K562 (cell line): ENCODE measurements around the gene INSL3. TPM values are rescaled to one million over a fixed set of nuclear protein-coding genes. Genes with fewer than 3 reads are reported as not detected.

Source experiments
- ATAC-seq: fragments of 200-7000 bp; cut with Tn5 transposase; 3 replicates; pipeline ENCODE4 v1.9.1; 2020; ENCODE audit warnings: moderate library complexity
- BruUV-seq: library from RNA; stranded (reverse); fragments of 400-500 nt; replicated peaks from 2 replicates; lab custom pipeline; 2021; lab: Mats Ljungman, UMichigan
- CTCF ChIA-PET: fragments of 300-600 bp; formaldehyde crosslinking; extraction: SDS; loops from one replicate; lab custom pipeline; 2021; ENCODE audit warnings: low intra/inter-chr PET ratio; lab: Yijun Ruan, JAX
- POLR2A ChIA-PET: fragments of 300-600, 350-650 bp; sonication (Branson Sonifier 250); formaldehyde crosslinking; extraction: SDS; loops from one replicate; lab custom pipeline; 2021; ENCODE audit warnings: antibody characterized with exemption, inconsistent platforms; lab: Yijun Ruan, JAX
- DNase-seq, 4 experiments: peaks; one replicate each; pipeline versions ENCODE4 v3.0.0 to v3.0.0-alpha.2; 2011 to 2018; ENCODE audit warnings: low spot score in 3 of 4, mixed read lengths in 3 of 4; ENCODE audit errors: extremely low read depth in 1 of 4
- FAIRE-seq: peaks from 2 replicates; lab custom pipeline; 2011; peaks lifted over from hg19 to GRCh38; lab: Jason Lieb, UNC
- H2AFZ ChIP-seq: 2 replicates; pipeline ENCODE4 v1.6.0; 2011; ENCODE audit warnings: low read depth, low read length, control low read depth, inconsistent platforms
- H3K27ac ChIP-seq: fragments of 200-600 bp; 3 replicates; pipeline ENCODE4 v1.8.0; 2011; ENCODE audit warnings: low read depth, mild to moderate bottlenecking, control low read depth, inconsistent platforms, low read length, moderate library complexity, mixed read lengths; ENCODE audit errors: extremely low read depth
- H3K27me3 ChIP-seq, 2 experiments: fragments of 300-600 bp in 1 of 2; 2 replicates in 1 of 2; 3 replicates in 1 of 2; pipeline versions ENCODE4 v1.6.0 to v1.8.0; 2011; ENCODE audit warnings: inconsistent platforms in 2 of 2, low read length in 2 of 2, mild to moderate bottlenecking in 1 of 2, mixed read lengths in 1 of 2, moderate library complexity in 1 of 2; ENCODE audit not compliant: control insufficient read depth in 2 of 2, insufficient read depth in 2 of 2
- H3K36me3 ChIP-seq: fragments of 300-600 bp; 3 replicates; pipeline ENCODE4 v1.8.0; 2011; ENCODE audit warnings: mild to moderate bottlenecking, low read length, inconsistent platforms; ENCODE audit not compliant: control insufficient read depth, insufficient read depth
- H3K4me1 ChIP-seq, 2 experiments: fragments of 200-600 bp in 1 of 2; replicated peaks in 1 of 2; 2 replicates in 1 of 2; 3 replicates in 1 of 2; pipeline versions ENCODE4 v1.5.1 to v1.8.0; 2011; ENCODE audit warnings: inconsistent platforms in 2 of 2, low read length in 2 of 2, mild to moderate bottlenecking in 1 of 2, mixed read lengths in 1 of 2, moderate library complexity in 1 of 2; ENCODE audit not compliant: control insufficient read depth in 2 of 2, insufficient read depth in 2 of 2
- H3K4me2 ChIP-seq: 2 replicates; pipeline ENCODE4 v1.6.1; 2011; ENCODE audit warnings: low read length, control low read depth, inconsistent platforms, mixed read lengths; ENCODE audit not compliant: insufficient read depth
- H3K4me3 ChIP-seq: fragments of 200-600 bp; sonication (generic), shearing (Covaris generic); 2 replicates; pipeline ENCODE4 v1.5.1; 2016; ENCODE audit warnings: control low read depth, inconsistent platforms
- H3K79me2 ChIP-seq: fragments of 200-600 bp; 3 replicates; pipeline ENCODE4 v1.8.0; 2011; ENCODE audit warnings: low read length, inconsistent platforms; ENCODE audit not compliant: control insufficient read depth, insufficient read depth
- H3K9ac ChIP-seq, 2 experiments: 2 replicates each; pipeline versions ENCODE4 v1.6.0 to v1.6.1; 2011; ENCODE audit warnings: low read depth in 2 of 2, low read length in 2 of 2, control low read depth in 1 of 2, inconsistent platforms in 1 of 2, mild to moderate bottlenecking in 1 of 2, mixed read lengths in 1 of 2; ENCODE audit not compliant: insufficient read depth in 1 of 2
- H3K9me1 ChIP-seq: one replicate; pipeline ENCODE4 v1.6.0; 2011; ENCODE audit warnings: inconsistent platforms, mild to moderate bottlenecking, low read length, moderate library complexity; ENCODE audit not compliant: control insufficient read depth, insufficient read depth
- H3K9me3 ChIP-seq: replicated peaks from 2 replicates; pipeline ENCODE4 v1.5.1; 2011; ENCODE audit warnings: low read depth, low read length, inconsistent platforms; ENCODE audit not compliant: control insufficient read depth, insufficient read depth
- H4K20me1 ChIP-seq: replicated peaks from 2 replicates; pipeline ENCODE4 v1.6.1; 2011; ENCODE audit warnings: low read length, inconsistent platforms, mixed read lengths; ENCODE audit not compliant: control insufficient read depth, insufficient read depth
- CAMTA2 ChIP-seq: fragments of 250-450 bp; sonication (Bioruptor Pico); conservative IDR thresholded peaks from 2 replicates; pipeline ENCODE4 v1.5.1; 2022
- EGR1 ChIP-seq: fragments of 450-650 bp; conservative IDR thresholded peaks from 2 replicates; pipeline ENCODE4 v1.6.1; 2017; ENCODE audit warnings: mild to moderate bottlenecking
- HNRNPH1 ChIP-seq: fragments of 200-400 bp; formaldehyde crosslinking; optimal IDR thresholded peaks from 2 replicates; pipeline ENCODE3; 2017; ENCODE audit warnings: low read depth, mild to moderate bottlenecking, low read length, moderate library complexity
- MAZ ChIP-seq, 2 experiments: fragments of 450-650 bp in 1 of 2; sonication (generic) in 1 of 2; formaldehyde crosslinking; IDR thresholded peaks in 1 of 2; conservative IDR thresholded peaks in 1 of 2; 2 replicates each; pipeline versions ENCODE4 v1.4.0 to v1.5.0; 2020; ENCODE audit warnings: mild to moderate bottlenecking in 1 of 2, missing genetic modification reagents in 1 of 2
- NFYB ChIP-seq: IDR thresholded peaks from 2 replicates; pipeline ENCODE4 v1.6.1; 2011; ENCODE audit warnings: mild to moderate bottlenecking, moderate library complexity; ENCODE audit not compliant: insufficient read length; ENCODE audit errors: extremely low read depth
- RFX5 ChIP-seq: IDR thresholded peaks from 2 replicates; pipeline ENCODE4 v1.6.1; 2011; ENCODE audit warnings: low read depth, mild to moderate bottlenecking, improper control_type of control experiment, low read length
- SAP30 ChIP-seq: fragments of 200-600 bp; sonication (generic); IDR thresholded peaks from 2 replicates; pipeline ENCODE4 v1.6.1; 2012; ENCODE audit warnings: borderline replicate concordance, low read depth, mild to moderate bottlenecking, moderate library complexity, low read length, control low read depth, inconsistent platforms; ENCODE audit not compliant: insufficient read depth, poor library complexity, severe bottlenecking
- SIRT6 ChIP-seq: IDR thresholded peaks from one replicate; pipeline ENCODE4 v1.6.1; 2012; ENCODE audit warnings: low read depth, mild to moderate bottlenecking, control low read depth, inconsistent platforms, low read length, moderate library complexity
- ZNF12 ChIP-seq: sonication (generic); formaldehyde crosslinking; IDR thresholded peaks from 2 replicates; pipeline ENCODE4 v1.4.0; 2020; ENCODE audit warnings: mild to moderate bottlenecking, missing genetic modification reagents
- ZNF165 ChIP-seq: fragments of 250-450 bp; sonication (Bioruptor Pico); IDR thresholded peaks from 2 replicates; pipeline ENCODE4 v1.4.0; 2020; ENCODE audit warnings: borderline replicate concordance
- ZNF655 ChIP-seq: fragments of 250-450 bp; sonication (Bioruptor Pico); IDR thresholded peaks from 2 replicates; pipeline ENCODE4 v1.5.0; 2021
- WGBS: fragments of 100-300 bp; shearing (Covaris generic); methylation state at CpG from one replicate; pipeline ENCODE4 v1.1.6; 2016; ENCODE audit warnings: low coverage, mixed read lengths; ENCODE audit not compliant: insufficient coverage; ENCODE audit errors: missing lambda C conversion rate; 5-methylcytosine and 5-hydroxymethylcytosine counted together
- in situ Hi-C: fragments of 300-500 bp; cut with MboI; formaldehyde crosslinking; loops from 4 replicates; pipeline ENCODE4 v1.15.0; 2018; ENCODE audit warnings: inconsistent platforms, mixed read lengths
- intact Hi-C: fragments of 100-400 bp; cut with micrococcal nuclease; formaldehyde crosslinking; loops from 2 replicates; pipeline ENCODE4 v1.14.2; 2022
- polyA plus RNA-seq, 8 experiments: library from polyadenylated mRNA; depleted of rRNA in 4 of 8; stranded (reverse) in 5 of 8; unstranded in 3 of 8; fragments of >200 nt; fragmentation: Nextera tagmentation in 2 of 8; fragmentation: Illumina TruSeq in 1 of 8; extraction: Ambion mirVana in 2 of 8; extraction: Trizol in 1 of 8; gene quantifications; 2 replicates each; pipeline versions ENCODE4 v1.2.1 to v1.2.3, GENCODE V29; 2011 to 2014; ENCODE audit warnings: inconsistent platforms in 1 of 8, missing spikeins in 1 of 8
- total RNA-seq, 7 experiments: library from RNA; depleted of rRNA in 6 of 7; stranded (reverse); fragments of >200 nt in 6 of 7; fragmentation: Illumina TruSeq in 2 of 7; extraction: Trizol in 2 of 7; gene quantifications; 2 replicates each; pipeline versions ENCODE4 v1.2.1 to v1.2.3, GENCODE V29; 2011 to 2021; ENCODE audit warnings: low replicate concordance in 1 of 7
- TF ChIP-seq, protein P1 (sequence below): fragments of 450-650 bp; conservative IDR thresholded peaks from 2 replicates; pipeline ENCODE4 v1.6.1; 2016; ENCODE audit warnings: missing genetic modification characterization, low read depth, mild to moderate bottlenecking, control low read depth, missing compliant biosample characterization

Gene INSL3
- total and polyA plus RNA-seq, 9 of the 15 experiments (the other 6 are each of a cell fraction or from before 2014, with no cell fraction given), result not detected

DNA sequence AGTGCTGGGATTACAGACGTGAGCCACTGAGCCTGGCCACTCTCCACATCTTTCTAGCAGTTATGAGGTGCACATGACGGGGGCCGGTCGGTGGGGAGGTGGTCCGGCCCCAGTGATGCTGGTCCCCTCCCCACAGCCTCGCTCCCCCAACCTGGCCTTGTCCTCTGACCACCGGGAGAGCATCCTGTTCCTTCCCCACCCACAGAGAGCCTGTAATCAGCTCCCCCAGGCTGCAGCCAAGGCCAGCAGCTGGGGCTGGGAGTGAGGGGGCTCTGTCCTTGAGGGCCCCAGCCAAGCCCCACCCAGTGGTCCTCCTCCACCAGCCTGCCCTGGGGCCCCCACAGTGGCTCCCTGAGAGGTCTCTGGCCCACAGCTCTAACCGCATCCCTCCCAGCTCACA is 3.0 kb upstream of the INSL3 start:
- H3K4me2 ChIP-seq, result no peak overlapping the region
- H3K9ac ChIP-seq, result no peak overlapping the region; a peak in 1 of 4 replicates
- BruUV-seq, result no TSS peak
- WGBS, result 0% methylated on average over 7 of the region's 8 CpGs
- no peaks in the 10 kb centered on the region for H3K9me1 ChIP-seq
- no peaks in the 10 kb centered on the region for H4K20me1 ChIP-seq
- no peak for DNase-seq
- no peaks in the 10 kb centered on the region for H3K79me2 ChIP-seq
- FAIRE-seq, result no peak
- no peak for ATAC-seq
- ChIA-PET POLR2A (no interaction called here), CTCF (no interaction called here)
- H2AFZ ChIP-seq, result no peak overlapping the region
- H3K9me3 ChIP-seq, result no peaks in the 10 kb centered on the region
- H3K27ac ChIP-seq, result no peak overlapping the region
- in situ Hi-C loops (no loop called here), intact Hi-C loops (no loop called here)
- no peaks in the 10 kb centered on the region for H3K36me3 ChIP-seq
- peaks cover 0 to 12% of the 10 kb centered on the region in 2 experiments; a peak in 1 of 5 replicates for H3K4me1 ChIP-seq
- TF ChIP-seq EGR1, result no peak
- TF ChIP-seq ZNF655 (CRISPR knock-in tag), result no peak
- TF ChIP-seq, protein P1, sequence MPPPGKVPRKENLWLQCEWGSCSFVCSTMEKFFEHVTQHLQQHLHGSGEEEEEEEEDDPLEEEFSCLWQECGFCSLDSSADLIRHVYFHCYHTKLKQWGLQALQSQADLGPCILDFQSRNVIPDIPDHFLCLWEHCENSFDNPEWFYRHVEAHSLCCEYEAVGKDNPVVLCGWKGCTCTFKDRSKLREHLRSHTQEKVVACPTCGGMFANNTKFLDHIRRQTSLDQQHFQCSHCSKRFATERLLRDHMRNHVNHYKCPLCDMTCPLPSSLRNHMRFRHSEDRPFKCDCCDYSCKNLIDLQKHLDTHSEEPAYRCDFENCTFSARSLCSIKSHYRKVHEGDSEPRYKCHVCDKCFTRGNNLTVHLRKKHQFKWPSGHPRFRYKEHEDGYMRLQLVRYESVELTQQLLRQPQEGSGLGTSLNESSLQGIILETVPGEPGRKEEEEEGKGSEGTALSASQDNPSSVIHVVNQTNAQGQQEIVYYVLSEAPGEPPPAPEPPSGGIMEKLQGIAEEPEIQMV (tag), result no peak
- no peak for TF ChIP-seq RFX5
- TF ChIP-seq HNRNPH1, result no peak
- TF ChIP-seq CAMTA2 (CRISPR knock-in tag), result no peak
- TF ChIP-seq SIRT6, result no peak
- TF ChIP-seq ZNF12 (CRISPR knock-in tag), result no peak
- no peak for TF ChIP-seq NFYB
- no peak for TF ChIP-seq ZNF165 (CRISPR knock-in tag)
- no peak for TF ChIP-seq MAZ (CRISPR knock-in tag; conservative IDR thresholded peaks at IDR 0.05 in 1 of 2, IDR thresholded peaks at IDR 0.05 in 1 of 2)
- no peak for TF ChIP-seq SAP30
- peaks cover 0 to 33% of the 10 kb centered on the region in 2 experiments; a peak in 3 of 5 replicates for H3K27me3 ChIP-seq
- no peak overlapping the region for H3K4me3 ChIP-seq
